ENCODE data around the gene CFAP20DC.
"Not testable (repeated sequence)": the region's sequence is repeated elsewhere in the genome, so short reads cannot be mapped to it uniquely, and the experiment has no call there.

The CFAP20DC gene

GRCh38 chr3:58864480-58864879 is 185.3 kb downstream of the CFAP20DC start:
- no peak for ATAC-seq

GRCh38 chr3:58863206-58863605 is 186.6 kb downstream of the CFAP20DC start:
- ATAC-seq, result no peak

GRCh38 chr3:58861551-58861950 is 188.3 kb downstream of the CFAP20DC start:
- no peak for ATAC-seq

GRCh38 chr3:58858126-58858525 is 191.7 kb downstream of the CFAP20DC start:
- ATAC-seq, result no peak

GRCh38 chr3:58857402-58857801 is 192.4 kb downstream of the CFAP20DC start:
- no peak for ATAC-seq

- no peak for ATAC-seq
Observed at GRCh38 chr3:58848826-58849225, 201.0 kb downstream of the CFAP20DC start.

- not testable (repeated sequence) for ATAC-seq
Observed at GRCh38 chr3:58842050-58842747, 207.6 kb downstream of the CFAP20DC start.

- no peak for ATAC-seq
Observed at GRCh38 chr3:58840949-58841348, 208.9 kb downstream of the CFAP20DC start.

- ATAC-seq, result no peak
Observed at GRCh38 chr3:58839964-58840363, 209.9 kb downstream of the CFAP20DC start.

GRCh38 chr3:58839187-58839586 is 210.6 kb downstream of the CFAP20DC start:
- no peak for ATAC-seq

- ATAC-seq, result no peak
Observed at GRCh38 chr3:58837856-58838255, 212.0 kb downstream of the CFAP20DC start.

GRCh38 chr3:58837141-58837843 is 212.5 kb downstream of the CFAP20DC start:
- ATAC-seq, result no peak

GRCh38 chr3:58835086-58835485 is 214.7 kb downstream of the CFAP20DC start:
- ATAC-seq, result no peak

GRCh38 chr3:58833491-58833890 is 216.3 kb downstream of the CFAP20DC start:
- no peak for ATAC-seq

- no peak for ATAC-seq
Observed at GRCh38 chr3:58829321-58830000, 220.4 kb downstream of the CFAP20DC start.

- no peak for ATAC-seq
Observed at GRCh38 chr3:58824777-58825176, 225.0 kb downstream of the CFAP20DC start.

- ATAC-seq, result no peak
Observed at GRCh38 chr3:58824285-58824684, 225.5 kb downstream of the CFAP20DC start.

- ATAC-seq, result not testable (repeated sequence)
Observed at GRCh38 chr3:58806551-58807244, 243.1 kb downstream of the CFAP20DC start.

GRCh38 chr3:58804914-58805313 is 244.9 kb downstream of the CFAP20DC start:
- ATAC-seq, result no peak

- no peak for ATAC-seq
Observed at GRCh38 chr3:58801541-58801940, 248.3 kb downstream of the CFAP20DC start.

- ATAC-seq, result no peak
Observed at GRCh38 chr3:58800940-58801339, 248.9 kb downstream of the CFAP20DC start.

GRCh38 chr3:58800032-58800431 is 249.8 kb downstream of the CFAP20DC start:
- no peak for ATAC-seq

GRCh38 chr3:58799271-58799670 is 250.6 kb downstream of the CFAP20DC start:
- no peak for ATAC-seq

Measured in activated CD4-positive, CD25-positive, alpha-beta regulatory T cell treated with anti-CD3 and anti-CD28 coated beads, Interleukin-2, amount 50 U/mL, for 24 hours (primary cell).